HuH-7.5 (cell line): ENCODE results near the gene HOXD13.

Experiments used
- DNase-seq: peaks from one replicate; pipeline ENCODE4 v3.0.0; 2011; ENCODE audit warnings: low spot score

The HOXD13 gene

DNA sequence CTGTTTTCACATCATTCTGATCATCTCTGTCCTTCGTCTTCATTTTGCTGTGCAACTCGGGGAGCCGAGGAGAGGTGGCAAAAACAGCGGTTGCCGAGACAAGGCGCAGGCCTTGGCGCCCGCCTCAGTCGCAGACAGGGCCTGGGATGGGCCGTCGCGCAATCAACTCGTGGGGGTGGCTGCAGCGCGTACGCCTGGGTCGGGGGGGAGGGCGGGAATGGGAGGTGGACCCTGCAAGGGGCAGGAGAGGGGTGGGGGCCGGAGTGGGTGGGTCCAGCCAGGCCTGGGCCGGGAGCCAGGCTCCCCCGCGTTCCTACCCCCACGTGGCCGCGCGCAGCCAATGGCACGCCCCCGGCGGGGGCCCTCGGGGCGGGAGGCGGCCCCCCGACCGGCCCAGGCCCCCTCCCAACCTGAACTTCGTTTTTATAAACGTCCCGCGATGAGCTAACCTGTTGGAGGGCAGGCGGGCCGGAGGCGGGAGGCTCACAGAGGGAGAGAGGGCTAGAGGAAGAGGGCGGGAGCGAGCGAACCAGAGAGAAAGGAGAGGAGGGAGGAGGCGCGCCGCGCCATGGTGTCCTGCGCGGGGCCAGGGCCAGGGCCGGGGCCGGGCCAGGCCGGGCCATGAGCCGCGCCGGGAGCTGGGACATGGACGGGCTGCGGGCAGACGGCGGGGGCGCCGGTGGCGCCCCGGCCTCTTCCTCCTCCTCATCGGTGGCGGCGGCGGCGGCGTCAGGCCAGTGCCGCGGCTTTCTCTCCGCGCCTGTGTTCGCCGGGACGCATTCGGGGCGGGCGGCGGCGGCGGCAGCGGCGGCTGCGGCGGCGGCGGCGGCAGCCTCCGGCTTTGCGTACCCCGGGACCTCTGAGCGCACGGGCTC lies at the start of gene HOXD13:
HOXD13 (plus strand) TSS at position 452 of the 875 bp plus-strand sequence; CDS start at position 622, 170 bp downstream.
- DNase-seq, result no peak

DNA sequence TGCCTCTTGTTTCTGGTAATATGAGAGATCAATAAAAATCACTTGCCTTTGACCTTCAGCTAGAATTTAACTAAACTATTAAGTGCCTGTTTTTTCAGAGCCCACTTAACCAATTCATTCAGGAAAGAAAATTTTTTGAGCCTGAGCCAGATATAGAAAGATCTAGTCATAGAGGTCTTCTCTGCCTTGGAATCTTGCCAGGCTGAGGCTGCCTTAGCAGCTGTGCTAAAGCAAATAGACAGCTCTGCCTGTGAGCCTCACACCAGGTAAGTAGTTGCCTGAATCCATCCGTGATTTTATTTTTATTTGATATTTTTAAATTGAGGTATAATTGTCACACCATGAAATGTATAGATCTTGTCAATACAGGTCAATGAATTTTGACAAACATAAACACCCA lies 36.1 kb upstream of the HOXD13 start:
- no peak for DNase-seq

DNA sequence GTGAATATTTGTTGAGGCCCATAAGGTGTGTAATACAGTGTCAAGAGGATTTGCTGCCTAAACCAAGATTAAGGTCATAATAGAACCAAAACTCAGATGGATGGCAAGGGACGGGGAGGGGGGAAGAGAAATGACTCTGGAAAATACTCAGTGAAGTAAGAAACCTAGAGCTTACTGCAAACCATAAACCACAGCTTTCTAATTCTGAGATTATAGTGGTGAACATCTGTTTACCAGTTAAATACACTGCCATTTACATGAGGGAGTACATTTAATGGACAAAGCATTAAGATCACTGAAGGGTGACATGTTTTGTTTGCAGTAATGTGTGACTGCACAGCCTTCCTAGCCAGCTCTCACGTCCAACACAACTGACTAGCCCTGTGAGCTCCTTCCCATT lies 28.6 kb upstream of the HOXD13 start:
- no peak for DNase-seq

DNA sequence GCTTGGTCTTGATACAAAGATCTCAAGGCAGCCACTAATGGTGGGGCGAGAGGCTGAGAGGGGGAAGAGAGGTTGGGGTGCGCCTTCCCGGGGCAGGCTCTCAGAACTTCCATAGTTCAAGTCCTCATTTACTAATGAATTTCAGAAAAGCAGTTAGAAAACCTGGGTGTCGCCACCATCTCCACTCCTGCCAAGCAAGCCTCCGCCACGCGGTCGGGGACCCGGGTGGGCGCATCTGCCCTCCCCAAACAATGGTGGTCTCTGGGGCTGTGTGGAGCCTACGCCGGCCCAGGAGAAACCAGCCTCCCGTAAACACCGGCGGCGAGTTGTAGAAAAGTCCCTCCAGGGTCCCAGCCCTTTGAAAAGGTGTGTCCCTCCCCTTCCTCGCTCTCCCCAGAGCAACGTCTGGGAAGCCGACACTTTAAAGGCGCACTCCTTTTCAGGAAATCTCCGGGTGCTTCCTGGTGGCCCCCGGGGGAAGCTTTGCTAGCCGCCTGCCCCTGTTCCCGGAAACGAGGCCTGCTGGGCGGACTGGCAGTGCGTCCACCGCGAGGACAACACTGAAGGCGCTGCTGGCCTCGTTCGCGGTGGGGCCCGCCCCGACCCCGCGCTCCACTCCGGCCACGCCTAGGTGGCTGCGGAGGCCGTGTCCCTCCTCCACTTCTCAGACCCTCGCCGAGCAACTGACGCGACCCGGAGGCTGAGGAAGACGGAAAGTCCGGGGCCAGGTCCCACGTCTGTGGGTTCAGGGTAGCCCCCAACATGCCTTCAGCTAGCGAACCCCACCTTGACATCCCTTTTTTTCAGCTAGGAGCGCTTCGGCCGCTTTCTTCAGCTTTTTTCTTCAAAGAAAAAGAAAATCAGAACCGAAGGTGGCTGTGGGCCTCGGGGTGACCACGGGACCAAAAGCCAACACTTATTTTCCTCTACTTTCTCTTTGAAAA lies 25.6 kb upstream of the HOXD13 start:
- no peak for DNase-seq

DNA sequence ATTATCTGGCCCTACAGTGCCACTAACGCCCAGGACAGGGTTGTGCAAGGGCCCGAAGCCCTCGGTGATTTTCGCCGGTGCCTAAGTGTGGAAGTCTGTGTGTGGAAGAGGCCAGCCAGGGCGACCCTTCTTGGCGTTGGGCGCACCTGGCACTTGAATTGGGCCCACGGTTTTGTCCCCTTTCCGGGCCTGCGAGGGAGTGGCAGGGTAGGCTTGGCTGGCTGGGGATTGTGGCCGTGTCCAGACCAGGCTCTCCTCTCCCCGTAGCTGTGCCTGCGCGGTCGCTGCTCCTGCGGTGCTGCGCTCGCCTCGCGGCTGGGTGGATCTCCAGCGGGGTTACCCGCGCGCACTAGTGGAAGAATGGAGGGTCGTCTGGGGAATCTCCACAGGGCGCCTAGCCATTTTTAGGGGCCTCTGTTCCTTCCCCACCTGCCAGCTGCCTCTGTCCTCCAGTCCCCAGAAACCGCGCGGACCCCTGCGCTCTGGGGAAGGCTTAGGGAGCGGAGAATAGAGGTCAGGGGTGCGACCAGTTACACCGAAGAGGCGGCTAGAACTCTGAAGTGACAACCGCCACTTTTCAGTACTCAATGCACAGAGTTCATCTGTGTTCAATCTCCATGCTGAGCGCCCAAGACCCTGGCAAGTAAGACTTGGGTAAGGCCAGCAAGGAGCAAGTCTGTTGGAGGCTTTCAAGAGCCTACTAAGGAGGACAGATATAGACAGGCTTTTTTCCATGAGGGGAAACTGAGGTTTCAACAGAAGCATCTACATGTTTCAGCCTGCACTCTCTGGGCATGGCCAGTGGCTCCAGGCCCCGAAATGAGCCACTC lies 24.7 kb upstream of the HOXD13 start:
- no peak for DNase-seq

DNA sequence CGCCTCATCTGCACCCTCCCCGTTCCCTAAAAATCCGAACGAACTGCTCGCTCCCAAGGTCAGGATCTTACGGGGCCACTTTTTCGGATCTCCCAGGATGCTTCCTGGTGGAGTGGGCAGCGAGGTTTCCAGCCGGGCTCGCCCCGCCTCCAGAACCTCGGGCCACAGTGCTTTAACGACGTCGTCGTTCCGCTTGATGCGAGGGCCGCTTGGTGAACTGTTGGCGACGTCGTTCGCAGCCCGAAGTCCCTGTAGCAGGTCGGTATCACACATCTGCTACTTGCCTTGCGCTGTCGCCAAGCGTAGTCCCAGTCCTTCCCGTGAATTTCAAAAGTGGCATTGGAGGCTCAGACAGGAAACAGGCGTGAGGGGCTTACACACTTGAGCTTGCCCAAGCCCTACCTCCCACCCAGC lies 24.1 kb upstream of the HOXD13 start:
- no peak for DNase-seq

DNA sequence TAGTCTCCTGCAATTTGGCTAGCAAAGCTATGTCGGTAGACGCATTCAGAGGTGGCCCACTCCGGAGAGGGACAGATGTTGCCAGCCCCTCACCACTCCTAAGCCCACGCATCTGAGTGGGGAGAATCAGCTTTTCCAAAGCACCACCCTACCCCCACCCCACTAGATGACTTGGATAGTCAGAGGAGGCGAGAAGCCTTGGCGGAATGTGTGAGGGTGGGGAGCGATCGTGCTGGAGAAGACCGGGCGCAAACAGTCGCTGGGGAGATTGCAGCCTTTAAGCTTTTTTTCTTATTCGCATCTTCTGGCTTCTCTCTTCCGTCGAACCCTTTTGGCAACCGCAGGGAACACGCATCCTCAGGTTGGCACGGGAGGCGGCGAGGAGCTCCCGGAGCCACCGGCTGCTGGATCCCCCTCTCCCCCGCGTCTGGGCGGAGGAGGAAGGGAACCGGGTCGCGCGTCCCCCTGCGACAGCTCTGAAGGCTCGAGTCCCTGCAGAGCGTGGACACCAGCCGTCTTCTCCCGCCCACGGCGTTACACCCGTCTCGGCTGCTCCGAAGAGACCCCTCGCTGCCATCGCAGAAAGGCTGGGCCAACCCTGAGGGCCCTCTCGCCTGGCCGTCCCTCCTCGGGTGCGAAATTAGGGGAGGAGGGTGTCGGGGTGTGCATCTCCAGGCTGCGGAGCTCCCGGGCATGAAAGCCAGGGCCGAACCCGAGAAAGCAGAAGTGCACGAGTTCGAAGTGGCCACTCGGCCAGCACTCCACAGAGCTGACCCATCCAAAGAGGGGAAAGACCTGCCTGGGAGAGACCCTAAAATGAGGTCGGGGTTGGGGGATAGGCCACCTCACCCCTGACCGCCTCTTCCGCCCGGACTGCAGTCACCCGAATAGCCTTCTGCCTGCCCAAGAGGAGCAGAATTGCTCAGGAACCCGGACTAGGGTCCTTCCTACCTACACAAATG lies 20.9 kb upstream of the HOXD13 start:
- no peak for DNase-seq

DNA sequence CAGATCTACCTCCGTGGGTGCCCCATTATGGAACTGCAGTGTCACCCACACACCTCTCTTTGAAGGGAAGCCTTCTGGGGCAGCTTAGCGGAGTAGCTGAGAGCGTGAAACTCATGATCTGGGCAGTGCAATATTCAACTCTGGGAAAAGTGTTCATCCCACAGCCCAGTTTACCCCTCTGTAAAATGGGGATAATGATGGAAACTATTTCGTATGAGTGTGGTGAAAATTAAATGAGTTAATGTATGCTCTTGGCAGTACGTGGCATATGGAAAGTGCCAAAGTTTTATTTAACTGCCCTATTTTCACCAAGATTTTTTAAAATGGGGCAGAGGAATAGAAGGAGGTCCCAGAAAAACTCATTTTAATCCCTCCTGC lies 20.2 kb upstream of the HOXD13 start:
- DNase-seq, result no peak

DNA sequence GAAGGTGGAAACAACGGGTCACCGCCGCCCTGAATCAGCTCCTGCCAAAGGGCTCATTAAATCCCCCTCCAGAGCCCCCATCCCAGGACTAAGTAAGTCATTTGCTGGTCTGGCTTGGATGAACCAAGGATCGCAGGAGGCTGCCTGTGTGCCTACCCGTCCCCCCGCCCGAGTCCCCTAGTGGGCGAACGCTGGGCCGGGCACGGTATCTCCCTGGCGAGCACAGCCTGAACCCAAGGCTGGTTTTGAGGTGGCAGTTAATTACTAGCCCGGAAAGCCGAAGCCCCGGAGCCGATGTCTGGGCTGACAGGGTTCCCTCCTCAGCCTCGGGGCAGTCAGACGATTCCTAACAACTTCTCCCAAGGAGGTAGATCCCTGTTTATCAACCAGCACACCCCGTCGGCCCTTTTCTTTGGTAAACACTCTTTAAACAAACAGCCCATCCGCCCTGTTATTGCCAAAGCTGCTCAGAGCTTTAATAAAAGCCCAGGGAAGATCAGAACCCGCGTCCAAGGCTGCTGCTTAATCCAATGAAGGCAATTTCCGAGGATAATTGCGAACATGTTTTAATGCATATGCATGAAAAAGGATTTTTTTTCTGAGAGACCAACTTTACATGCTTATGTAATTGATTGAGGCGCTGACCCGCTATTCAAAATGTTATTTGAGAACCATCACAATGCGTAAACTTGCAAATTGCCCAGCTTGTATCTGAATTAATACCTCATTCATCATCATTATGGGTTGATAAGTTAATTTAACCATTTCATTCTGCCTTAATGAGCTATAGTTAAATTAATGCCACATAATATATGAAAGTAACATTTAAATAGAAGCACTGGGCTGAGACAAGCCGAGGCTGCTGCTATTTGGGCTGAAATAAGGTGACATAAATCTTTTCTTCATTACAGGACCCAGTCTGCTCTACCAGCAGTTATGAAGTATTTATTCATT lies 19.3 kb upstream of the HOXD13 start:
- no peak for DNase-seq

DNA sequence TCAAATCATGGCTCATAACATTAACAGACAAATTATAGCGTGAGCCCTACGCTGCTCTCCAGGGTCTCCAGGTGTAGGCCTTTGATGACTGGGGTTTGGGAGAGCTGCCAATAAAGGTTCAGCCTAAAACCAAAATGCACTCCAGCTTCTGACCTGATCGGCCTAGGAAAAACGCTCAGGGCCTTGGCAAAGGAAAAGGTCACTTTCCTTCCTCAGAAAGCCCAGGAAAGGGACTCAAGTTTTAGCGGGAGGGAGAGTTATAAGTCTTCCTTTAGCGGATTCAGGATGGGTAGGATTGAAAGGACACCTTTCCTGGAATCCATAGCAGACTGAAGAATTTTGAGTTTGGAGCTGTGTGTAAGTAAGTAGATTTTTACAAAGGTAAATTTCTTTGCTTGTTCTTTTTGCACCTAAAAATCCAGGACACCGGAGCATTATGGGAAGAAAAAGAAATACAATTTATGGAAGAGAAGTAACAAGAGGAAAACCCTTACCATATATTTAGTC lies 17.5 kb upstream of the HOXD13 start:
- DNase-seq, result no peak

DNA sequence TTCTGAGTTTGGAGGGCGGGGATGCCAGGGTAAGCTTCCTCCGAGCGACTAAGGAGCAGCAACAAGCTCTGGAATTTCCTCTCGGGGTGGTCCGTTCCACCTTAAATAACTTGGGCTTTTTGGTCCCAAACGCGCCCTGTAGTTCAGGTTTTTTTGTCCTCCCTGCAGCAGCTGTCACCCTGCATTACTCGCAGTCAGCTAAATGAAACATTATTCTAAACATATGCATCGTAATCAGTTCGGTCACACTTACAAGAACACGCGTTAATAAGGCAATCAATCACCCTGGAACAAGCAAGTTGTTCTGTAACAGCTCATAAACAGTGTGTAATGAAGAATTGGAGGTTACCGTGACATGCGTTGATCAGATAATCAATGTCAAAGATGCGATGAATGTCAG lies 17.0 kb upstream of the HOXD13 start:
- no peak for DNase-seq

DNA sequence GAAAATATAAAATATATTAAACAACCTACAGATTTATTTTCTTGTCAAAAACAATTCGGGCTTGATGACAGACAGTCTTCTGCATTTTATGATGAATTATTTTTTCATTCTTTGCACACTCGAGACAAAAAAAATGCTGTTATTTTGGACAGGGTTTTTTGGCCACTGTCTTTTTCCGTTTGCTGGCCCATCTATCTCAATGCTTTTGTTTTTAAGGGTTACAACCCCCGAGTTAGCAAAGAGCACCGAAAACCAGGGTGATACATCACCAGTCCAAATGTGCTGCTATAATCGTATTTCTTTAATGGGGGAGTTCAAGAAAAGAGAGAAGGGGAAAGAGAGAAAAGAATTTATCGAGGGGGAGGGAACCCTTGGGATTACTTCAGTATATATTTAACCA lies 16.5 kb upstream of the HOXD13 start:
- no peak for DNase-seq

DNA sequence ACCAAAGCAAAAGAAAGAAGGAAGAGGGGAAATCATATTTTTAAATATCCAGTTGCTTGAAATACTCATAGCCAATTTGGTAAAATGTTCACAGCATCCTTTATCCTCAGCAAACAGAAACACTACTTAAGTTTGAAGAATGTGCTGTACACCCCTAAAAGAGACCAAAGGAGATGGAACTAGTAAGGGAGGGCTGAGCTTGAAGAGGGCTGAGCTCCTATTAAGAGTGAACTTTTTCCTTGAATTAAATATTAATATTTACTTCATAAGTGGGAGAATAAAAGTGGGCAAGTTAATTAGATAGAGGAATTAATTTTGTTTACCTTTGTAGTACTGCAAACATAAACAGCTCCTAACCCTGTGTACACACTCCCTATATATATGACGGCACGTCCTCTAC lies 15.7 kb upstream of the HOXD13 start:
- no peak for DNase-seq

DNA sequence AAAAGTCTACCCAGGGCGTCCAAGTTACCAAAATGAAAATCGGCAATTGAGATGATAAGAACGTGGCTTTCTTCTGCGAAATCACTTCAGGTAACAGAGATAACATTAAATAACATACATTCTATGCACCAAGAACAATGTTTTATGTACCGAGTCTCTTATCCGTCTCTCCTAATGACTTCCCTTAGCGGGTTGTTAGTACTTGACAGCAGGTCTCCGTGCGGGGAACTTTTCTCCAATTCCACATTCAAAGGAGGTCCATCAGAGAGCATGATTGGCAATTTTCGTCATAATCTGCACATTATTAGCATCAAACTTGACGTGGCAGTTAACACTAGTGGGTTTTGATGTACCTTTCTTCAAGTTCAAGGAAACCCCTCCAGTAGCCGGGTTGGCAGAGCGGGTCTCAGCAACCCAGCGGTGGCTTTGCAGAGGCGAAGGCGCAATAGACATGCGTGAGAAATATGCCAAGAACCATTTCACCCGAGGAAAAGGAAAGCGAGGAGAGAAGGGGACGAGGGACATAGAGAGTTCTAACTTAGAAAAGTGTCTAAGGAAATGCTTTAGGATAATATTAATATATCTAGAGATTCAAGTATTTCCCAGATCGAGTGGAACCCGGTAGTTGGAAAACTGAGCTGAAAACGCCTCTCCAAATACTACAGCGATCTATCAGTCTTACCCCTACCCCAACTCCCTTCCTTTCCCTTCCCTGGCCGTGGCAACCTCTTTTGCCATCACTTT lies 13.8 kb upstream of the HOXD13 start:
- DNase-seq, result no peak

DNA sequence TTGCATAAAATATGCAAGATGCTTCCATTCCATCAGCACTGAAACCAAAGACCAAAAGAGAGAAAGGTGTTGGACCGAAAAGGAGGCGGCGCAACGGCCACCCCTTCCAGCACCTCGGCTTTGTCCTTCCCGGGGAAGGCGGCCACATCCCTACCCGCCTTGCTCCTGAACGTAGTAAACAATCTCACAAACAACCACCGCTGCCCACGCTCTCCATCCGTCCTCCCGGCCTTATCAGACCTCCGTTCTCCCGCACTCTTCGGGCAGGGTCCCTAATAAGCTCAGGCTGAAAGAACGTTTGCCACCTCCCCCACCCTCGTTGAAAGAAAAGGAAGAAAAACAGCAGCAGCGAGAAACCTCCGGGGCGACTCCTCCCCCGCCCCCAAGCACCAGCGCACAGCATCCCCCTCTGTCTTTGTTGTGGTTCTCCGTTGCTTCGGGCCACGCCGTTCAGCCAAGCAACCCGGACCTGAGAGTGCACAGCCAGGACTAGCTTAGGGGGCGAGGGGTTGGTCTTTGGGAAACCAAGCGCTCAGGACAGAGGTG lies 13.2 kb upstream of the HOXD13 start:
- no peak for DNase-seq

DNA sequence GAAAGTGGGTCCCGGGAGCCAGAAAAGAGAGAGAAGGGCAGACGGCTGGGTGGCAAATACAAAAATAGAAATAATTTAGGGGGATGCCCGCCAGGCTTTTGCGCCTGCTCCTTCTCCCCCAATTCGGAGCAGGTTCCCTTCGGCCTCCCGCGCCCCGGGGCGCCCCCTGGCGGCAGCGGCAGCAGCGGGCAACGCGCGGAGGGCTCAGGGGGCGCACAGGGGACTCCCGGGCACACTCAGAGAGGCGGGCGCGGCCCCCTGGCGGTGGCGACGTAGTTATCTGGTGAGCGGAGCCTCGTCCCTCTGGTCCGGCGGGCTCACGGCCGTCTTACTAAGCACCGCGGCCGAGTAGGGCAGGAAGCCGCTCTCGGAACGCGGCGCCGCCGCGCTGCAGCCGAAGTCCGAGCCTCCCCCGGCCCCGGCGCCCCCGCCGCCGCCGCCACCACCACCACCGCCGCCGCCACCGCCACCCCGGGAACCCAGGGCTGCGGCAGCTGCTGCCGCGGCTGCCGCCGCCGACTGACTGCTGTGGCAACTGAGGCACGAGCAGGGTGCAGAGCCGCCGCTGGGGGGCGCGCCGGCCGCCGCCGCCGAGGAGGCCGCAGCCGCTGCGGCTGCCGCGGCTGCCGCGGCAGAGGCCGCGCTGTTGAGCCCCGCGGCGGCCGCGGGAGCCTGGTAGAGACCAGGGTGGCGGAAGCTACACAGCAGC lies 12.5 kb upstream of the HOXD13 start:
- DNase-seq, result peak; percentile 86

DNA sequence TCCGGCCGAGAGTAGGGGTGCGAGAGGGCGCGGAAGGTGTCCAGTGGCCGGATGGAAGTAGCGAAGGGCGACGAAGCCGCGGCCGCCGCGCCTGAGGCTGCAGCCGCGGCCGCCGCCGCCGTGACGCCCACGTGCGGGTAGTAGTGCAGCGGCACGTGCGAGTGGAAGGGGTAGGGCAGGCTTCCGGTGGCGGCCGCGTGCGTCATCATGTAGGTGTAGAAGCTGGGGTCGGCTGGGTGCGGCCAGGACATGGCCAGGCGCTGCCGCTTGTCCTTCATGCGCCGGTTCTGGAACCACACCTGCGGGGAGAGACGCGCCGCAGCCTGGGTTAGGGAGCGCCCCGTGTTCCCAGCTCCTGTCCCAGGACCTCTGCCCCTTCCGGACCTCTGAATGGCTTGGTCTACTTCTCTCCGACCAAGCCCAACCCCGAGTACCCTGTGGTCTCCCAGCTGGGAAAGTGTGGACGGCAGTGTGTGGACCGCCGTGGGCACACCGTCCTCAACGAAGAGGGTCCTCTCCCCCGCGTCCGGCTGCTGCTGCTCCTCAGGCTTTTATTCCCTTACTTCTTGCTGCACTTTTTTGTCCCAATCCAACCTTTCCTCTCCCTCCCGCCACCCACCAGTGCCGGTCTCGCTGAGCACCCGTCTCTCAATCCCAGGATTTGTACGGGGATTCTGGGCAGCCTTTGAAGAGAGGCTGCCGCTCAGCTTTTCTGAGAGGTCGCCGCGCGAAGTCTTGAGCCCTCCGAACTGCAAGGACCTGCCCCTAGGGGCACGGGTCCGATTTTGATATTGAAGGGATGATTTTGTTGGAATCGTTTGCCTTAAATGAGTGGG lies 11.8 kb upstream of the HOXD13 start:
- no peak for DNase-seq
